ENCODE measurements around the gene ZNF106. TPM values are rescaled to one million over a fixed set of nuclear protein-coding genes. Genes with fewer than 3 reads are reported as not detected.
A peak's percentile ranks its signal among the peaks of the same experiment; 100 is the strongest.

The ZNF106 gene
- total RNA-seq, 1 donor from 2014 or later = 30.2 TPM

GRCh38 chr15:42482701-42483100, 8.2 kb downstream of the ZNF106 start:
- no peak for DNase-seq (ENCODE audit: low read depth in 2 of 2)

GRCh38 chr15:42474827-42475226, 16.1 kb downstream of the ZNF106 start:
- DNase-seq (ENCODE audit: low read depth in 2 of 2) = no peak

- no peak for DNase-seq (ENCODE audit: low read depth in 2 of 2)
These were observed 19.9 kb downstream of the ZNF106 start for GRCh38 chr15:42471002-42471401.

DNA sequence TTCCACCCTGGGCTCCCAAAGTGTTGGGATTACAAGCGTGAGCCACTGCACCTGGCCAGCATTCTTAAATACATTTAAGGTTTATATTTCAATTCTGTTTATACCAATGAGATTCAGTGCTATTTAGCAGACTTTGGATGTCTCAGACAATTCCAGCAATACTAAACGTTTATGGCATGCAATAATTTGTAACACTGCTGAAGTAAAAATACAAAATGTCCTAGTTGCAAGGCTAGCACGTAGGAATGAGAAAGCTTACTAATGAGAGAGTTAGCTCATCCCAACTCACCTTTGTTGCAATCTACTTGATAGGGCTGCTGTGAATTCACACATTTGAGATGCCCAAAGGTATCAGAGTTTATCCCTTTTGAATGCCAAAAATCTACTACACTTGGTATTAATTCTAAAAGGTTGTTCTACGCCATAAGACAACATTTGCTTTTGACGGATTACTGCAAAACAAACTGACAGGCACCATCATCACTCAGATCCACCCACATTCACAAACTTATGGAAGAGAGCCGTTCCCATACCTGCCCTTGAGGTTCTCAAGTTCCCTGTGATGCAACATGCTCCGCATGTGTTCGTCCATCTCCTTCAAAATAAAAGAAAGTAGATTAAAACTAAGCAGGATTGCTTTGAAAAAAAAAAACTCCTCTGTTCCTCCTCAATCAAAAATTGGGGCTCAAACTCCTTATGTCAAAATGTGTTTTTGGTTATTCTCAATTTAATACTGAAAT, 25.3 kb downstream of the ZNF106 start:
- no peak for DNase-seq (ENCODE audit: low read depth in 2 of 2)

DNA sequence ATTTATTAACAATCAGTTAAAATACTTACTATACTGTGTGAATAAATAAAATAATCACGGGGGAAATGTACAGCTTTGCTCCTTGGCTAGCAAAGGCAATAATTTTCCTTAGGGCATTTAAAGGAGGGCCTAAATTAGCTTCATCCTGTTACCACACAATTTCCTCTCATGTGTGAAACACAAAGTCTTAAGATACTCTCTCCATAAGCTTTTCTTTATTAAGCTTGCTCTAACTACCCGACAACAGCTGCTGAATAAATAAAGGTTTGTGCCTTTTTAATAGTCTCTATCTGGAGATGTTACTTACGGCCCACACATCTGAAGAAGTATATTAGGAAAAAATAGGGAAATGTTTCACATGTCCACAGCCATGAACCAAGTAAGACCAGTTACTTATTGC, 29.7 kb downstream of the ZNF106 start:
- DNase-seq (ENCODE audit: low read depth in 2 of 2) = no peak

DNA sequence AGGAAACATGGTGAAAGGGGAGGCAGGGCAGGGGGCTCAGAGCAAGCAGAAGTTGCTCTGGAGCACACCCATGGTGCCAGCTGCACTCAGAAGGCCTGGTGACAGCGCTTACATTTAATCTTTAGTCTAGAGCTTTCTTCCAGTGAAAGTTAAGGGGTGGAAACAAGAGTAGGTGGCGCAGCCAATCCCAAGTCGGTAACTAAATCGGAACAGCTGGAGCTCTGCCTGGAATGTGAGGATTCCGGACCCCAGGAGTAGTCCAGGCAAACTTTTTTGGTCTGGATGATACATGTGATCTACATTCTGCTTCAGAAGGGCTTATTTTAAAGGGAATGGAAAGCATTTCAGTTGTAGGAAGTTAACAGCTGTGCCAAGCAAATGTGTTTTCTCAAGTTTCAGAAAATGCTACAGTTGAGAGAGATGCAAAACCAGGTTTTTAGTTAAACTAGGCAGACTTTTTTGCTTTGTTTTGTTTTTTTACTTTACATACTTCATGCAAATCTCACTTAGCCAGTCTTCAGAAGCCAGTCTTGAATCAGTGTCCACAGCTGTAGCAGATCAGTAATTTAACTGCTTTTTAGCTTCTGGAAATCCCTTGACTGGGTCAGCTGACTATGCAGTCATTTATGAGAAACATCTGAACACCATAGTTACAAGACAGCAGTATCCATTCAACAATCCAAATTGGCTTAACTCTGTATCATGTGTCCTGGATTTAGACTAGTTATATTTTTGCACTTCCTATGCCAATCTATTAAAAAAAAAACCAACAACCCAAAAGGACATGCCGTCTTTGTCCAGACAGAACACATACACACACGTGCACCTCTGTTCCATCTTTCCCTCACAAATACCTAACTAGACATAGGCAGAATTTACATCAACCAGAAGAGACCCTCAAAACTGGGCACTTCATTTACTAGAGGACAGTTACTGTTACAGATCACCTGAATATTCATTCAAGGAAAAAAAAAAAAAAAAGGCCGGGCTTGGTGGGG, 33.2 kb downstream of the ZNF106 start:
- peak; percentile 82 to 83 for DNase-seq (ENCODE audit: low read depth in 2 of 2)

- peak; percentile 6 to 47 for DNase-seq (ENCODE audit: low read depth in 2 of 2)
These were observed 34.0 kb downstream of the ZNF106 start for GRCh38 chr15:42456971-42457370.

- DNase-seq (ENCODE audit: low read depth in 2 of 2) = no peak
These were observed 34.4 kb downstream of the ZNF106 start for GRCh38 chr15:42456531-42456930.

DNA sequence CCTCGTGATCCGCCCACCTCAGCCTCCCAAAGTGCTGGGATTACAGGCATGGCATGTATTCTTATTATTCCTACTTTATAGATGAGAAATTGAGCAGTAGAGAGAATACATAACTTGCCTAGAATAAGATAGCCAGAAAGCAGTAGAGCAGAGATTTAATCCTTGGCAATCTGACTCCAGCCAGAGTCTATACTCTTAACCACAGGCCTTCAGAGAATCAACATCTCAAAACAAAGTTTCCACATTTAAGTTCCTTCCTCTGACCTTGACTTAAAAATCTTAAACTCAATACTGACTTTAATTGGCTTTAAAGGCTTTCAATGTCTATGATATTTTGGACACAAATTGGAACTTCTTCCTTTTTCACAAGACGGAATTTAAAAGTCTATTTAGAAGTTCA, 37.1 kb downstream of the ZNF106 start:
- DNase-seq (ENCODE audit: low read depth in 2 of 2) = no peak

DNA sequence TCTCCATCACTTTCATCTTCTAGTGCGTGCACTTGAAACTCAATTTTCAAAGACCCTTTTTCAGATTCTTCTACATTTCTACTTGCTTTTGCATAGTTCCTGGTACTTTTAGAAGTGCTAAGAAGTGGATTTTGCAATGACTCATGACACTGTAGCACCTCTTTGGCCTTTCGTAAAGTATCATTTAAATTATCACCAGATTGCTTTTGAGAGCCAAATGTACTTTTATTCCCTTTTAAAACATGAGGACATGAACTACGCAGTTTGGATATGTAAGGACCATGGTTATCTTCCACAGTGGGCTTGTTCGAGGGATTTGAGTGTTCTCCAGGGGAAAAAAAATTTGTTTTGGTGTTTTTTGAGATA, 40.5 kb downstream of the ZNF106 start:
- DNase-seq (ENCODE audit: low read depth in 2 of 2) = no peak

GRCh38 chr15:42449770-42450424, 41.0 kb downstream of the ZNF106 start:
- DNase-seq (ENCODE audit: low read depth in 2 of 2) = no peak

- no peak for DNase-seq (ENCODE audit: low read depth in 2 of 2)
These were observed 42.7 kb downstream of the ZNF106 start for GRCh38 chr15:42448281-42448680.

DNA sequence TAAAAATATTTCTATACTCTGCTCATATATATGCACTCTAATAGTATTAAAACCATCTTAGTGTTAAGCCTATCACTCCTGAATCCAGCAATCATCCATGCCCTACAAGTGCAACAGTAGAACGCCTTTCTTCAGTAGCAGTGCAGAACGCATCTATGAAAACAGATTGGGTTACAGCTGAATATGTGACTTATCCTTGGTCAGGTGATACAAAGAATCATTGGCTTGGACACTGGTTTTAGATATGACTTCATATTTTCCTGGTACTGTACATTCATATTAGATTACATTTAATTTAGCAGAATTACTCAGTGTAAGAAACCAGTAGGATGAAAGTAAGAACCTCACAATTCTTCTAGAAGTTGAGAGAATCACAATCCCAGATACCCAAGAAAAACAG, 43.3 kb downstream of the ZNF106 start:
- DNase-seq (ENCODE audit: low read depth in 2 of 2) = no peak

- DNase-seq (ENCODE audit: low read depth in 2 of 2) = no peak
These were observed 45.4 kb downstream of the ZNF106 start for GRCh38 chr15:42445551-42445950.

DNA sequence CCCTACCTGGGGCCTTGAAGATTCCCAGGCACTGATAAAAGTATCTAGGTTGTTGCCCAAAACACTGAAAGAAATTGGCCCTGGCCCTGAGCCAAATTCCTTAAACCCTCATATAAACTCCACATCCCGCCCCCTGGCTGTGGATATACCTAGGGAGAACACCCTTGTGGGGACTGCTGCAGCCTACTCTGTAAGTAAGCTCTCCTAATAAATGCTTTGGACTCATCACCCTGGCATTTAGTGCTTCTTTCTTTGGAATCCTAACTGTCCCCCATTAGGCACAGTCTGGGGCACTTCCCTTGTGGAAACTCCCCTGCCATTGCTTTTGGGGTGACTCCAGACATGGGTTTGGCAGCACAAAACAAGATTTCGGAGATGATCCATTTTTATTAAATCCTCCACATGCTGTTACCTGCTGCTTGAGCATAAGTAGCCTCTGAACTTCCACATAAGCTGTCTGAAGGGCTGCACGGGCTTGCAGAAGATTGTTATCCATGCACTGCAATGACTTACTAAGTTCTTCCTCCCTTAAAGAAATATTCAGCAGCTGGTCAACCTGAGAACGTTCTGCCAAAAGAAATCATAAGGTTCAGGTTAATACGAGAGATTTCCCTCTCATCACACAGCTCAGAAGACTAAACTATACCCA, 46.4 kb downstream of the ZNF106 start:
- no peak for DNase-seq (ENCODE audit: low read depth in 2 of 2)

DNA sequence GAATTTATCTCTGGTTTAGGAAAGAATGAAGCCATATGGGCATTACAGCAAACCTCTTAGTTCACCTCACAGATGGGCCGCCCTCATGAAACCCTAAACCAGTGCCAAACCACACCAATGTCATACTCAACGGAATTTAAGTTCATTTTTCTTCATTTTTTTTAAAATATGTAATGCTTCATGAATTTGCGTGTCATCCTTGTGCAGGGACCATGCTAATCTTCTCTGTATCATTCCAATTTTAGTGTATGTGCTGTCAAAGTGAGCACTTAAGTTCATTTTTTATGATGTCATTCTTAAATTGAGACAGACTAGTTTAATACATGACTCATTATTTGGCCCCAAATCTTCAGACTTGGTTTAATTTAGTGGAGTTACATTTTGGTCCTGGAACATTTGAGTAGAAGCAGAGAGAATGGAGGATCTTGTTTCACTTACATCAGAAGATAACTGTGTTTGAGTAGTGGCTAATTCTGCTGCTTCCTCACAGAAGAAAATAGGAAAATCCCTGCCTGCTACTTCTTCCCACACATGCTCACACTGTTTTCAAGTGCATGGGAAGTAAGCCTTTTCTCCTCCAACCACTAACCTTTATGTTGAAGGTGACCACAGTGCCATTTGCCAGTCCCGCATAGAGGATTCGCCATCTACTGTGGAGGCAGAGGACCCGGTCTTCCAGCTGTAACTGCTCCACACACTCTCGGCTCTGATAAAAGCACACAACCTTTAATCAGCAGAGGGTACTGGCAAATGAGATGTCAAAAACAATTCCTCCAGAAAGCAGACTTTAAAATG, 63.3 kb downstream of the ZNF106 start:
- DNase-seq (ENCODE audit: low read depth in 2 of 2) = no peak

GRCh38 chr15:42421376-42421775, 69.6 kb downstream of the ZNF106 start:
- DNase-seq (ENCODE audit: low read depth in 2 of 2) = no peak

GRCh38 chr15:42419369-42419768, 71.6 kb downstream of the ZNF106 start:
- DNase-seq (ENCODE audit: low read depth in 2 of 2) = no peak

DNA sequence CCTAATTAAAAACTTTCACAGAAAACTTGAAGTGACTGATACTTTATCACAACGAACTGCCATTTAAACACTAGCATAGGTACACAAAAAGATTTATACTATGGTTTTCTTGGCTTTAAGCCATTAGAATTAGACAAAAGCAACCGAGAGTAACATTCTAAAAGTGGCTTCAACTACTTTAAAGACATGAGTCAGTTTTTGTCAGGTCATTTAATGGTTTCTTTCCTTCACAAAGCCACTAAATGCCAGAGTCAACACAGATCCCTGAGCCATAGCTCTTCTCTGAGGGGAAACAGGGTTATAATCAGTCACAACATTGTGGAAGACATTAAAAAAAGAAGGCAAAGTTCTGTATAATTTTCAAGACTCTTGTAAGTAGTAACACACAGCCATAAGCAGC, 77.0 kb downstream of the ZNF106 start:
- DNase-seq (ENCODE audit: low read depth in 2 of 2) = no peak

- no peak for DNase-seq (ENCODE audit: low read depth in 2 of 2)
These were observed 79.1 kb downstream of the ZNF106 start for GRCh38 chr15:42411884-42412283.

GRCh38 chr15:42409011-42409410, 81.9 kb downstream of the ZNF106 start:
- DNase-seq (ENCODE audit: low read depth in 2 of 2) = peak in 1 of 2 donors; percentile 27

Measured in lung microvascular endothelial cell (primary cell).